Testis (tissue), 3 donors: ENCODE data around the gene CIART. TPM values are rescaled to one million over a fixed set of nuclear protein-coding genes. Genes with fewer than 3 reads are reported as not detected.

ENCODE experiments used
- DNase-seq: peaks from one replicate; pipeline ENCODE4 v3.0.0-alpha.2; 2019
- H3K27ac ChIP-seq, 2 donors: fragments of 200-600 bp; sonication (generic); one replicate each; pipeline ENCODE4 v1.5.1; 2019
- H3K27me3 ChIP-seq: fragments of 200-600 bp; sonication (generic); one replicate; pipeline ENCODE4 v1.5.1; 2019
- H3K36me3 ChIP-seq: fragments of 200-600 bp; sonication (generic); one replicate; pipeline ENCODE4 v1.5.1; 2017; ENCODE audit warnings: low read depth; ENCODE audit errors: missing control alignments
- H3K4me1 ChIP-seq: fragments of 200-600 bp; sonication (generic); one replicate; pipeline ENCODE4 v1.5.1; 2019
- H3K4me3 ChIP-seq, 2 donors: fragments of 200-600 bp; sonication (generic); one replicate each; pipeline ENCODE4 v1.5.1; 2017 to 2019
- H3K9me3 ChIP-seq: fragments of 200-600 bp; sonication (generic); one replicate; pipeline ENCODE4 v1.5.1; 2017
- POLR2A ChIP-seq: fragments of 450-650 bp; IDR thresholded peaks from one replicate; pipeline ENCODE4 v1.6.1; 2017; ENCODE audit warnings: antibody characterized with exemption, mild to moderate bottlenecking, moderate library complexity
- WGBS, 2 donors: methylation state at CpG; one replicate each; pipeline ENCODE4 v1.1.5; 2018; 5-methylcytosine and 5-hydroxymethylcytosine counted together
- intact Hi-C: fragments of 100-400 bp; cut with DNase I; formaldehyde crosslinking; loops from one replicate; pipeline ENCODE4 v1.15.1; 2023; ENCODE audit warnings: low total_unique reads
- polyA plus RNA-seq: library from polyadenylated mRNA; stranded (reverse); fragments of 350-450 nt; fragmentation: Illumina TruSeq; extraction: RNeasy Lipid Tissue Mini Kit (QIAGEN cat#74804); gene quantifications from one replicate; pipeline ENCODE4 v1.2.3, GENCODE V29; 2014; ENCODE audit warnings: low read depth, low replicate concordance; ENCODE audit not compliant: insufficient read depth
- total RNA-seq, 2 donors: library from RNA; depleted of rRNA; stranded (reverse); fragments of >200 nt; gene quantifications; one replicate each; pipeline ENCODE4 v1.2.3, GENCODE V29; 2016
- TF ChIP-seq, protein P1 (sequence below), 3 experiments: fragments of 450-650 bp in 2 of 3; fragments of 200-600 bp in 1 of 3; sonication (generic) in 1 of 3; IDR thresholded peaks; one replicate each; pipeline ENCODE4 v1.5.1; 2016 to 2019; ENCODE audit warnings: antibody characterized with exemption in 3 of 3, mild to moderate bottlenecking in 2 of 3, moderate library complexity in 1 of 3

Gene CIART
- total and polyA plus RNA-seq, 3 donors from 2014 or later: 10.3 to 11.8 (median 10.6) TPM

DNA sequence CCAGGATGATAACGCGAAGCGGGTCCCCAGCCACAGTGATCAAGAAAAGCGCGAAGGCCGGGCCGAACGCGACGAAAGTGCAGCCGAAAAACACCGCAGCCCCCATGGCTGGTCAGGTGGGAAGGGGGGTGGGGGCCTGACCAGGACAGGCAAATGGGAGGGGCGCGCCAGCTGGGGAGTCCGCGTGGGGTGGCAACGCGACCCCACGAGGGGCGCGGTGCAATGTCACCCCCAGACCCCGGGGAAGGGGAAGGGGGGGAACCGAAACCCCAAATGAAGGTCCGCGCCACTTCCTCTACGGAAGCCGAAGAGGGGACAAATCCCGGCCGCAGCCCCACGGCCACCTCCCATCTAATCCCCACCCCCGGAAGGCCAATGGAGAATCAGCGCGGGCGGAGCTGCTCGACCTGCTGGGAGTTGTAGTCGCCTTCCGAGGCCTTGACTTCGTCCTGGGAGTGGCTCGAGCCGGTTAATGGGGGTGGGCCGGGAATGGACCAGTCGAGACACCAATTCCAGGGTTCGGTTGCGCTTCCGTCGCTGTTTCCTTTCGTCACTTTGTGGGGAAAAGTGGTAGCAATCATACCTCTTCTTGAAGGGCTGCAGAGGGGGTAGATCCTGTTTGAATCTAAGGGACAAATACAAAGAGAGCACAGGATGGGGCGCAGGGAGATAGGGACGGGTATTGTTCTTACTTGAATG is 13.5 kb upstream of the CIART start, which contains the start of gene APH1A:
Gene APH1A (minus strand): TSS at position 312 of the 699 bp plus-strand sequence. CDS start 206 bp downstream, at position 106.
- DNase-seq: peak; percentile 98

GRCh38 chr1:150269451-150269850 is 12.9 kb upstream of the CIART start:
- intact Hi-C loops: no loop called here
- Histone ChIP-seq H3K4me1 (peaks cover 19% of the 10 kb centered on the region), H3K36me3 (no peaks in the 10 kb centered on the region), H3K27me3 (no peaks in the 10 kb centered on the region), H3K4me3 (peak overlapping the region; percentile 84 to 98), H3K27ac (peak overlapping the region; percentile 91 to 95), H3K9me3 (no peaks in the 10 kb centered on the region)
- no peak for DNase-seq
- TF ChIP-seq, protein P1, sequence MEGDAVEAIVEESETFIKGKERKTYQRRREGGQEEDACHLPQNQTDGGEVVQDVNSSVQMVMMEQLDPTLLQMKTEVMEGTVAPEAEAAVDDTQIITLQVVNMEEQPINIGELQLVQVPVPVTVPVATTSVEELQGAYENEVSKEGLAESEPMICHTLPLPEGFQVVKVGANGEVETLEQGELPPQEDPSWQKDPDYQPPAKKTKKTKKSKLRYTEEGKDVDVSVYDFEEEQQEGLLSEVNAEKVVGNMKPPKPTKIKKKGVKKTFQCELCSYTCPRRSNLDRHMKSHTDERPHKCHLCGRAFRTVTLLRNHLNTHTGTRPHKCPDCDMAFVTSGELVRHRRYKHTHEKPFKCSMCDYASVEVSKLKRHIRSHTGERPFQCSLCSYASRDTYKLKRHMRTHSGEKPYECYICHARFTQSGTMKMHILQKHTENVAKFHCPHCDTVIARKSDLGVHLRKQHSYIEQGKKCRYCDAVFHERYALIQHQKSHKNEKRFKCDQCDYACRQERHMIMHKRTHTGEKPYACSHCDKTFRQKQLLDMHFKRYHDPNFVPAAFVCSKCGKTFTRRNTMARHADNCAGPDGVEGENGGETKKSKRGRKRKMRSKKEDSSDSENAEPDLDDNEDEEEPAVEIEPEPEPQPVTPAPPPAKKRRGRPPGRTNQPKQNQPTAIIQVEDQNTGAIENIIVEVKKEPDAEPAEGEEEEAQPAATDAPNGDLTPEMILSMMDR (IDR thresholded peaks at IDR 0.05): no peak
- no peak for TF ChIP-seq POLR2A
- WGBS, 2 donors: 22 to 31% methylated on average over 10 of the region's 10 CpGs

More for the DNA sequence above, 13.5 kb upstream of the CIART start, which contains the start of gene APH1A:
- TF ChIP-seq, protein P1 (IDR thresholded peaks at IDR 0.05): peak in 1 of 3 experiments; percentile 18
- TF ChIP-seq POLR2A: no peak
- 1% methylated on average over 17 to 49 of the region's 49 CpGs for WGBS, 2 donors
- H3K9me3 ChIP-seq: no peaks in the 10 kb centered on the region
- intact Hi-C loops: no loop called here
- H3K36me3 ChIP-seq: no peaks in the 10 kb centered on the region
- H3K27me3 ChIP-seq: no peaks in the 10 kb centered on the region
- H3K4me3 ChIP-seq: peak within 1 kb of the TSS; percentile 84 to 98
- H3K4me1 ChIP-seq: peaks cover 19% of the 10 kb centered on the region
- peak within 1 kb of the TSS; percentile 91 to 95 for H3K27ac ChIP-seq

DNA sequence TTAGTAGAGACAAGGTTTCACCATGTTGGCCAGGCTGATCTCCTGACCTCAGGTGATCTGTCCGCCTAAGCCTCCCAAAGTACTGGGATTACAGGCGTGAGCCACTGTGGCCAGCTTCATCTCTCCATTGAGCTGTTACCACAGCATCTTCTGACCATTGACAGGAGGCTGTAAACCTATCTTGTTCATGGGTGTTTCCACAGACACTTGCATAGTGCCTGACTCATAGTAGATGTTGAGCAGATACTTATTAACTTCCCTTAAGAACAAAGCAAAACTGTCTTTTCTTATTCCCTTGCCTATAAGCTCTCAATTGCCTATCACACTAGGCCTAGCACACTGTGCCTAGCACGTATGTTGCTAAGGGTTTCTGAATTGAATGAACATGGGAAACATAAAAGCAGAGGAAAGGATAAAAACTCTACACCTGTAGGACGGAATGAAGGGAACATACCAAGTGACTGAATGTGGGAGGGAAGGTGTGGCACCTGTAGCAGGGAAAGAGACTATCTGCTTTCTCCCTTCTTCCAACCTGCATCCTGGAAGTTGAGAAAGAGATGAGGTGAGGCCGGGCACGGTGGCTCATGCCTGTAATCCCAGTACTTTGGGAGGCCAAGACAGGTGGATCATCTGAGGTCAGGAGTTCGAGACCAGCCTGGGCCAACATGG is 10.9 kb upstream of the CIART start:
- H3K27ac ChIP-seq: peak overlapping the region in 1 of 2 donors; percentile 86
- TF ChIP-seq, protein P1 (IDR thresholded peaks at IDR 0.05): no peak
- no peak for TF ChIP-seq POLR2A
- DNase-seq: no peak

GRCh38 chr1:150273311-150273710 is 9.0 kb upstream of the CIART start:
- Histone ChIP-seq H3K4me1 (peaks cover 6% of the 10 kb centered on the region), H3K27me3 (no peaks in the 10 kb centered on the region), H3K27ac (peak overlapping the region in 1 of 2 donors; percentile 86), H3K4me3 (no peak overlapping the region), H3K9me3 (no peaks in the 10 kb centered on the region), H3K36me3 (no peaks in the 10 kb centered on the region)
- TF ChIP-seq POLR2A: no peak
- intact Hi-C loops: no loop called here
- WGBS, 2 donors: 54 to 65% methylated on average over 1 of the region's 1 CpG
- no peak for DNase-seq

More for the DNA sequence above, 10.9 kb upstream of the CIART start:
- H3K9me3 ChIP-seq: no peaks in the 10 kb centered on the region
- WGBS, 2 donors: 89 to 93% methylated on average over 7 of the region's 7 CpGs
- H3K4me1 ChIP-seq: peaks cover 19% of the 10 kb centered on the region
- intact Hi-C loops: no loop called here
- no peak overlapping the region for H3K4me3 ChIP-seq
- H3K36me3 ChIP-seq: no peaks in the 10 kb centered on the region
- H3K27me3 ChIP-seq: no peaks in the 10 kb centered on the region

DNA sequence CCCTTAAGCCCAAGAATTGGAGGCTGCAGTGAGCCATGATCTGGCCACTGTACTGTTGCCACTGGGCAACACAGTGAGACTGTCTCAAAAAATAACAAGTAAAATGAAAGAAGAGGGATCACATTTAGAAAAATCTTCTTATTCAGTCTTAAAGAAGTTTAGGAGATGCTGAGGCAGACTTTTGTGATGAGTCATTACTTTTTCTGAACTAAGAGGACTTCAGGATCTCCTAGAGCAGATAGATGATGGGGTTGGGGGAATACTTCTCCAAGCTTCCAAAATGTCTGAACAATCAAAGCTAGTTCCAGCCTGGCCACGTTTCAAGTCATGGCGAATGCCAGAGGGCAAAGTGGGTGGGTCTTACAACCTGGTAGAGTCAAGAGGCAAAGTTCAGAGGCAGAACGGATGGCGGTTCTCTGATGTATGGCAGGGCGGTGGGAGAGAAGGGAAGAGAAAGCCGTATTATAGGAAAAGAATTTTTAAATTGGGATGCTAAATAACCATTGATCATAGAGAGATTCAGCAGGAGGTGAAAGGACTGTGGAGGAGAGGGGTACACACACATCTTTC is 2.1 kb upstream of the CIART start:
- WGBS, 2 donors: 66 to 72% methylated on average over 6 of the region's 6 CpGs
- intact Hi-C loops: no loop called here
- TF ChIP-seq, protein P1 (IDR thresholded peaks at IDR 0.05): no peak
- no peak for TF ChIP-seq POLR2A
- peak overlapping the region in 1 of 2 donors; percentile 94 for H3K27ac ChIP-seq
- DNase-seq: no peak
- H3K4me3 ChIP-seq: no peak overlapping the region
- no peaks in the 10 kb centered on the region for H3K27me3 ChIP-seq
- H3K9me3 ChIP-seq: no peaks in the 10 kb centered on the region
- H3K36me3 ChIP-seq: no peaks in the 10 kb centered on the region
- H3K4me1 ChIP-seq: peaks cover 15% of the 10 kb centered on the region
